ENCODE results near the gene SLC12A1.

The SLC12A1 gene

DNA sequence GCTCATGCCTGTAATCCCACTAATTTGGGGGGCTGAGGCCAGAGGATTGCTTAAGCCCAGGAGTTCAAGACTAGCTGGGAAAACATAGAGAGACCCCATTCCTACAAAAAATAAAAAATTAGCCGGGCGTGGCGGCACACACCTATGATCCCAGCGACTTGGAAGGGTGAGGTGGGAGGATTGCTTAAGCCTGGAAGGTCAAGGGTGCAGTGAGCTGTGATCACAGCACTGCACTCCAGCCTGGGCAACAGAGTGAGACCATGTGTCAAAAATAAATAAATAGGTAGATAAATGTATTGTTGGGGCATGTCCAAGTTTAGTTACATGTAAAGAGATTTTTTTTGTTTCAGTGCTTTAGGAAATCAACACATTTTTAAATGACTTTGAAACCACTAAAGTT, 36.4 kb downstream of the SLC12A1 start:
- DNase-seq (ENCODE audit: low read depth) = no peak

DNA sequence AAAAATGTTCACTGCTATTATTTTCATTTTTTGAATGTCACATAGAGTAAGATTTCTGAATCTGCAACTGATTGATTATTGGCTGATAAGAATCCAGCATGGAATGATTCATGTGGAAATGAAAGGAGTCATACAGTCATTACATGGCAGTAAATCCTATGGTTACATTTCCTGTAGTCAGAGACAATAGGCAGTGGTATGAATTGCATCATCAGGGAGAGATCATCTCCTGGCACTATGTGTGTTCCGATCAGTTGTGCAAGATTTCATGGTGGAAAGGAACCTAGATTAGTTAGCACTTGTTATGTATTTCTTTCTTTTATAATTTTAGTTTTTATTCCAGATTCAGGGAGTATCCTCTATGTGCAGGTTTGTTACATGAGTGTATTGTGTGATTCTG, 38.8 kb downstream of the SLC12A1 start:
- no peak for DNase-seq (ENCODE audit: low read depth)

DNA sequence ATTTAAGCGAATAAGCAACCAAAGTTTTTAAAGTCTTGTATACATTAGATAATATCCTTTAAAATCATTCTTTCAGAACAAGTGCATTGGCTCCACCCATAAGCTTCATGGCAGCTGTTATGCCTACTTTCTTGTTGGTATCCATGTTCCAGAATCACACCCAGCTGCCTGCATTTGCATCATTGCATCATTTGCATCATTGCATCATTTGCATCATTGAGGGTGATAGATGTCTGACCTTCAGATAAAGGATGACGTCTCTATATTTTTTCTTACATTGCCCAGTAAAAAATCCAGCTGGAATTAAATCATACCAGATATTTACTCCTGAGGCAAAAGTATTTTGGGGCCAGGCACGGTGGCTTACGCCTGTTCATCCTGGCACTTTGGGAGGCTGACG, 42.3 kb downstream of the SLC12A1 start:
- DNase-seq (ENCODE audit: low read depth) = no peak

DNA sequence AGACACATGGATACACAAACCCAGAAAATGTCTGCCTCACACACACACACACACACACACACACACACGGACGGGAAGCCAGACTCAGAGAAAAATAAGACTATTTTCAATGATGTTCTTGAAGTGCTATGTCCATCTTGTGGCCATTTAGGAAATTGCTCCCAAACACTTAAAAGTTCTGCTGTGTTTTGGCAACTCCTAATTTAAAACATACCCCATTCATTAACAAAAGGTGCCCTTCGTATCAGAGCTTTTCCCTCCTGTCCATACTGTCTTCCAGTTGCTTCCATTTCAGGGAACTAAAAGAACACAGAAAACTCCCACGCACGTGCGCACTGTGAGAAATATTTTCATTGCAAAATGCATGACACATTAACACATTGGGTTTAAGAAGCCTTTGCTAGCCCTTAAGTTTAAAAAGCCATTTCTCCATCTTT, 44.6 kb downstream of the SLC12A1 start:
- DNase-seq (ENCODE audit: low read depth) = peak; percentile 44

DNA sequence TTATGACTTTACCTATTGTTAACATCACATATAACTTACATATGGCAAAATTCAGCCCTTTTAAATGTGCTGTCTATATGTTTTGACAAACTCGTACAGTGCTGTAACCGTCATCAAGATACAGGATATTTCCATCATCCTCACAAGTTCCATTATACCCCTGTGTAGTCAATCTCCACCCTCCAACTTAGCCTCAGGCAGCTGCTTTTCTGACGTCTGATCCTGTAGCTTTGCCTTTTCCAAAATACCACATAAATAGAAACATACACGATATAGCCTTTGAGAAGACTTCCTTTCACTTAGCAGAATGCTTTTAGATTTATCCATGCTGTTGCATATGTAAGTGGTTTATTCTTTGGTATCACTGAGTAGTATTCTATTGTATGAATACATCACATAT, 47.1 kb downstream of the SLC12A1 start:
- no peak for DNase-seq (ENCODE audit: low read depth)

DNA sequence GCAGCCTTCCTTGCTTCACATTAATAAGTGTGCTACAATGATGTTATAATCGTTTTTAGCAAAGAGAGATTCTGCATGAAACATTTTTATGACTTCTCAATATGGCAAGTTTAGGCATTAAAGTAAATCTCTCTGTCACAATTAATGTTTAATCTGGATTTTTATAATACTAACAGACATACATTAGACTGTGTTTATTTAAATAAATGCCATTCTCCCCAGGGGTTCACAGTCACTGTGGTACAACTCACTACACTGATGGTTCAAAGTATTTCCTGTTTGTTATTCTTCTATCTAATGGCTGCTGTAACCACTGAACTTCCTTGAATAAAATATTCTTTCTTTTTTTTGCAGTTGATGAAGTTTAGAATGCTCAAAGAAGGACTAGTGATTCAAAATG, 59.0 kb downstream of the SLC12A1 start:
- DNase-seq (ENCODE audit: low read depth) = no peak

DNA sequence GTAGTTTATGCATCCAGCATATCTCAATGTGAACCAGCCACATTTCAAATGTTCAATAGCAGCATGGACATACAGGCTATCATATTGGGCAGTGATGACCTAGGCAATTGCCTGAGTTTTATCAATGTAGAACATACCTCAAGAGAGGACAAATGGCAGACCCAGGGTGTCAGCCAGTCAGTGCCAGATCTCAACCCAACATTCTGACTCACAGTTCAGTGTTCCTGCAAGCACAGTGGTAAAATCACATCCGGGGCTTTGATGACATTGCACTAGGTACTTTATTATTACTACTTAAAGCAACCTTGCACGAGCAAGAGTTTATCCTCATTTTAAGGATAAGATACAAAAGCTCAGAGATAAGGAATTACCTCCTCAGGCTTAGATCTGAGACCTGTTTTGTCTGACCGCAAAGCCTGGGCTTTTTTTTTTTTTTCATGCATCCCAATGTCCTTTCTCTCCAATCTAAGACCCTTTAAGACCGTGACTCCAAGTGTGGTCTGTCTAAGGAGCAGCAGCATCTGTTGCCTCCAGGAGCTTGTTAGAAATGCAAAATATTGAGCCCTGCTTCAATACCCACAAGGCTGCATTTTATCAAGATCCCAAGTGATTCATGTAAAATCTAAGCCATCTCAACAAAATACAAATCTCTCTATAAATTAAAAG, 60.1 kb downstream of the SLC12A1 start:
- no peak for DNase-seq (ENCODE audit: low read depth)

DNA sequence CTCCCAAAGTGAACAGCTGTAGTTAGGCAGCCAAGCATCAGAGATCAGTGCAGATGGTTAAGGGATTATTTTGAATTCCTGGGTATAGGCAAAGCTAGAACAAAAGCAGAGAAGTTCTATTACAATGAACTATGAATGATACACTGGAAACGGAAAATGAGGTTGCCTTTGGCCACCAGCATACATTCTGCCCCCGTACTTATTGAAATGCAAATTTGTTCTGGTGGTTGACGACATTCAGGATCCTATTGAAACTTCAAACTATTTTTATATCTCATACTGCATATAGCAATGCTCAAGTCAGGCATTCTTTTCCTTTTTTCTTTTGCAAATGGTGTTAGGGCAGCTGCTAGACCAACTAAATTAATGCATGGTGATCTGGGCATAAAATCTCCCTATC, 61.7 kb downstream of the SLC12A1 start:
- DNase-seq (ENCODE audit: low read depth) = no peak

DNA sequence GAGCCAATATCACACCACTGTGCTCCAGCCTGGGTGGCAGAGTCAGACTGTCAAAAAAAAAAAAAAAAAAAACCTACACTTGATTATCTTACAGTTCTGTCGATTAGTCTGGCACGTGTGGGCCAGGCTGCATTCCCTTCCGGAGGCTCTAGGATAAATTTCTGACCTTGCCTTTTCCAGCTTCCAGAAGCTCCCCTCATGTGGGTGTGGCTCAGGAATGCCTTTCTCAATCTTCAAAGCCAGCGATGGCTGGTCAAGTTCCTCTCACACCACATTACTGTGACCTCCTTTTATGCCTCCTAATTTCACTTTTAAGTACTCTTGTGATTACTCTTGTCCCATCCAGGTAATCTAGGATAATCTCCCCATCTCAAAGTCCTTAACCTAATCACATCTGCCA, 66.9 kb downstream of the SLC12A1 start:
- no peak for DNase-seq (ENCODE audit: low read depth)

DNA sequence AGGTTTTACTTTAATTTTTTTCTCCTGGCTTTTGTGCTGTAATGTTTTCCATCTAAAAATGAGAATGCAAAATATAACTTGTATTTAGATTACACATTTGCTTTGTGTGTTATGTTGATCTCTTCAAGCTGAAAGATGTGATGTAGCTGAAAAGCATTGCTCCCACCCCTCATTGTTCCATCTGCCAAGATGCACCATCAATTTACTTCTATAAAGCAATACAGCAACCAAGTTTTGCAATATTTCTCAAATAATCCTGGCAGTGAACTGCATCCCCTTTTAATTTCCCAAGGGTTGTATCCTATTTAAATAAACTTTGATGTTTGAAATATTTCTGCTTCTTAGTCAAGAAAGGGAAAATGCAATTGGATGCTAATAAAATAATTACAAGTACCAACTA, 72.6 kb downstream of the SLC12A1 start:
- DNase-seq (ENCODE audit: low read depth) = no peak

DNA sequence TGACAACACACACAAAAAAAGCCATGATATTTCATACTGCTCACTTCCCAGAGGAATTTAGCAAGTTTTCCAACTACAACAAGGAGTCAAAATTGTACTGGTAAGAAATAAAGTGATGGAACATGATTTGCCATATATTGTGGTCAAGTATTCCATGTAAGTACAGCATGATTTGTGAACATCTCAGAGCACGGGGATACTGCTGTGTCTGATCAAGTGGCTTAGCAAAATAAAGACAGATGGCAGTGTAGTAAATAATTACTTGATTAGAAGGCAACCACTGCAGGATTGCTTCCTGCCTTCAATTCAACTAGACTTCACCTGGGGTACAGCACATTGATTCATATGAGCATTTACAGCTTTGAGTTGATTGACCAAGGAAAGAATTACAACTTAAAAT, 73.5 kb downstream of the SLC12A1 start:
- no peak for DNase-seq (ENCODE audit: low read depth)

DNA sequence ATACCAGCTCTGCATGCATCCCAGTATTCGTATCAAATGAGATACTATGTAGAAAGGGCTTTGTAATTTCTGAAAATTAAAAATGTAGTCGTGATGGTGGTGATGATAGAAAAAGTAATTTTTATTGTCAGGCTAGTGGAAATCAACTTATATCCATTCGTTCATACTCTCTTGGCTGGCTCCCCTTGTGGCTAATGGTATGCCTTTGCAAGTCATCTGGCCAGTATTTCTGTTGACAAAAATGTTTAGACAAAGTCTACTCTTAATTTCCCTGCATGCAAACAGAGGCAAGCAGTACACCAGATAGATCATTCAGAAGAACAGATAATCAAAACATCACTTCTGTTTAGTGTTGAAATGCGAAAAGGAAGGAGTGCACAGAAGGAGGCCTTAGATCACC, 75.6 kb downstream of the SLC12A1 start:
- DNase-seq (ENCODE audit: low read depth) = no peak

DNA sequence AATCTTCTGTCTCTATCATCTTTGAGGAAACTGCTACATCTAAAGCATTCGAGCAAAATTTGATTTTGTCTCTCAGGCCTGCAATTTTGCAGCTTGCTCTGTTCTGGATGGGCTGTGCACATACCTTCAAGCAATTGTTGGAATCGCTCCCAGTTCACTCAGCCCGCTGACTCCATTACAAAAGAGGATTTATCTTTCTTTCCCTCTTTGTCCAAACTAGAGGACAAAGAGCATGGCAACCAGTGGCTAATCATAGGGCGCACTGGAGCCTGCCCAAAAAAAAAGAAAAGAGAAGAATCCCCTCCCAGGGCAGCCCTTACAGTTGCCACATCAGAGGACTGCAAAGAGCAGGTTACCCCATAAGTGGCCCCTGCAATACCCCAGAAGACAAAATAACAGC, 76.1 kb downstream of the SLC12A1 start:
- no peak for DNase-seq (ENCODE audit: low read depth)

DNA sequence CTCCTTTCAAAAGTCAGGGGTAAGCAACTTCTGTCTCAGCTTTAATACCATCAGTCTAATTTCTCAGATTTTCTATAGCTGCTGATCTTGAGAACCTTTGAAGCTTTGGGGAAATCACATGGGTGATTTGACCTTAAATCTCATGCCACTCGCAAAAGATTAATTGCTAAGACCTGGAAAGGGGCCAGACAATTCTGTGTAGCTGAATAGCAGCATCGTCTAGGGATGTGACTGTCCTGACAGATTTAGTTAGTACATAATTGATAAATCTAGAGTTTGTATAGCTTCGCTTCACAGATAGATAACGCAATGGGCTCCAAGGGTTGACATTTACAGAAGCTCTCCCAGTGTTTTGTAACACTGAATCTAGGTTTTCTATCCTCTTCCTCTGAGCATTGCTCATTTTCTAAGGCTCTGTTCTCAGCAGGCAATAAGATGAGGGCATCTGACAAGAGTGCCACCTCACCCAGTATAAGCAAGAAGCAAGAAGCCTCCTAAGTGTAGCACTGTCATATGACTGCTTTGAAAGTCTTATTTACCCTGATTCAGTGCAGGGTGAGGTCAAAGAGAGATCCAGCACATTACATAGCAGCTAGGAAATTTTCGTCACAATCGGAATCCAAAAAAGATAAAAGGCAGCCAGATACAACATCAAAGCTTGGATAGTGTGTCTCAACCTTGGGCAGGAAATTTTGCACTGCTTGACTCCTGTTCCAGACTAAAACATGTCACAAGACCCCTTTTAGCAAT, 77.5 kb downstream of the SLC12A1 start:
- DNase-seq (ENCODE audit: low read depth) = no peak

DNA sequence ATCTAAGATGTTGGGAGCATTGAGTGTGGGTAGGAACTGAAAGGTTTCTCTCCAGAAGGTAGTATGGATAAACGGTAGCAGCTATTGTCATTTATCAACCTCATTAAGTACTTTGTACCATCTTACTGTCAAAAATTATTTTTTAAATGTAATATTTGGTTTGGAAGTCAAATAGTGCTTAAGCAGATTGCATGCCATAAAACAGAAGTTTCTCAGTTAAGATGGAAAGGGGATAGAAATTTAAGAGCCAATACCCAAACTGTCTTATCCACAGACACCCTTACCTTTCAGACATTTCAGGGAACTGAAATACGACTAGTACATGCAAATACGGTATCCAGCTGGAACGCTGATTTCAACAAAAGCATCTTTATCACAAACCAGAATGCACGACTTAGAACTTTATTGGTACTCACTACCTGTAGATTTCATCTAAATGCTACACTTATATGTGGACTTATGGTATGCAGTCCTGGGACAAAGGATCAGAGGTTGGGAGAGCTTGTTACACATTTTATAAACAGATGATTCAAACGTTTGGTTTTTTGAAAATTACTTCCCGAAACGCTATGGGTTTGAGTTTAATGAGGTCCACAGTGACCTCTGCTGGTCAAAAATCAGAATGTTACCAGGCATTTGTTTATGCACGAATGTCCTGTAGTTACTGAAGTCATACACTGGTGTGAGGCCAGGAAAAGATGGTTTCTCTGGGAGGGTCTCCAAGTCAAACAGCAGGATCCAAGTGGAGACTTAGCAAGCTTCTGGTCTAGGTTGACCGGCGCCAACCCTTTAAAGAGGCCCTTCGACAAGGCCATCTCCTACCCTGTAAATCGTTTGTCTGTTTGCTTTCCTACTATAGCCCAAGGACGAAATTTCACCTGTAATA, 79.5 kb downstream of the SLC12A1 start:
- DNase-seq (ENCODE audit: low read depth) = peak; percentile 48

DNA sequence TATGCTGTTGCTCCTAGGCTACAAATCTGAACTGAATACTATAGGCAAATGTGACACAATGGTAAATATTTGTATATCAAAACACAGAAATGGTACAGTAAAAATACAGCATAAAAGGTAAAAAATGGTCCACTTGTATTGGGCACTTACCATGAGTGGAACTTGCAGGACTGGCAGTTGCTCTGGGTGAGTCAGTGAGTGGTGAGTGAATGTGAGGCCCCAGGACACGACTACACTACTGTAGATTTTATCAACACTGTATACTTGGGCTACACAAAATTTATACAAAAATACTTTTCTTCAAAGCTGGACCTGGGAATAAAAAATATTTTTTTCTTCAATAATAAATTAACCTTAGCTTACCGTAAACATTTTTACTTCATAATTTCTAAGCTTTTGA, 83.5 kb downstream of the SLC12A1 start:
- no peak for DNase-seq (ENCODE audit: low read depth)

DNA sequence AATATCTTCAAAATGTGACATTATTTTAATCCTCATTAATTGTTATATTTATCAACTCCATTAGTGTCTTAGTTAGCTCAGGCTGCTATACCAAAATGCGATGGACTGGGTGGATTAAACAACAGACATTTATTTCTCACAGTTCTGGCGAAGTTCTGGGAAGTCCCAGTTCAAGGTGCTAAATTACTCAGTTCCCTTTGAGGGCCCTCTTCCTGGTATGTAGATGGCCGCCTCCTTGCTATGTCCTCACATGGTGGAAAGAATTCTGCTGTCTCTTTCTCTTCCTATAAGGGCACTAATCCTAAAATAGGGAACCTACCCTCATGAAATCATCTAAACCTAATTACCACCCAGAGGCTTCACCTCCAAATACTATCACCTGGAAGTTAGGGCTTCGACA, 86.4 kb downstream of the SLC12A1 start:
- DNase-seq (ENCODE audit: low read depth) = no peak

DNA sequence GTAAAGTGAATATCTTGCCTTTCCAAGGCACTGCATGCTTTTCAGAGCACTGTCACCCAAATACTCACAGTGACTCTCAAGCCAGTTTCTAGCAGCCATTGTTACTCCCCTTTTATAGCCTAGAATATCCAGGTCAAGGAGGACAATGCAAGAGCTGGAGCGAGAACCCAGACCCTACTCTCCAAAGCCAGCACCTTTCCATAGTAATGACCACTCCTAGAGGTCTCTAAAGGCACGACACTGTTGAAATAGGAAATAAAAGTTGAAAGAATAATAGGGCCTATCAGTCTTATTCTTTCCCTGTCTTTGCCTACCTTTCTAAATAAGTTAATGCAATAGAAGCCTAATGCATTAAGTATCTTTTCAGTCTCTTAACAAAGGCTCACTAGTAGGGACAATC, 91.6 kb downstream of the SLC12A1 start:
- DNase-seq (ENCODE audit: low read depth) = no peak

DNA sequence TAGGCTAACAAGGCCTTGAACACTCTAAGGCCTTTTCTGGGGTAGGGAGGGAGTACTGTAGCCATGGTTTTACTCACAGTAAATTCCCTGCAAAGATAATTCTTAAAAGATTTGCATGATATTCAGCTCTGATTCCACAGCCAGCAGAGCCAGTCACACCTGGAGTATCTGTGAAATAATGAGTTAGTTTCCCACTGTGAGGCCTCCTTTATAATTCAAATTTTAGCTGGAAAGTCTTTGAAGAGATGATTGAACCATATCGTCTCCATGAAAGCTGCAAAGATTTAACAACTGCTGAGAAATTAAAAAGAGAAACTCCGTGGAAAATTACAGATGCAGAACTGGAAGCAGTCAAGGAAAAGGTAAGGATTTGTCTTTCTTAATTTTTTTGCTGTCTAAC, 92.8 kb downstream of the SLC12A1 start:
- DNase-seq (ENCODE audit: low read depth) = no peak

DNA sequence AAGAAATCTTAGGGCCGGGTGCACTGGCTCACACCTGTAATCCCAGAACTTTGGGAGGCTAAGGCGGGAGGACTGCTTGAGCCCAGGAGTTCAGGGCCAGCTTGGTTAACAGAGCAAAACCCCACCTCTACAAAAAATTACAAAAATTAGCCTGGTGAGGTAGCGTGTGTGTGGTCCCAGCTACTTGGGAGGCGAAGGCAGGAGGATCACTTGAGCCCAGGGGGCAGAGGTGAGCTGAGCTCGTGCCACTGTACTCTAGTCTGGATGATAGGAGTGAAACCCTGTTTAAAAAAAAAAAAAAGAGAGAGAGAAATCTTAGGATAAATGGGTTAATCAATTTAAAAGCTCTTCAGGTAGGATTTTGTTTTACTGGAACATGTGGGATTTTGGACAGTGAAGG, 93.9 kb downstream of the SLC12A1 start:
- no peak for DNase-seq (ENCODE audit: low read depth)

DNA sequence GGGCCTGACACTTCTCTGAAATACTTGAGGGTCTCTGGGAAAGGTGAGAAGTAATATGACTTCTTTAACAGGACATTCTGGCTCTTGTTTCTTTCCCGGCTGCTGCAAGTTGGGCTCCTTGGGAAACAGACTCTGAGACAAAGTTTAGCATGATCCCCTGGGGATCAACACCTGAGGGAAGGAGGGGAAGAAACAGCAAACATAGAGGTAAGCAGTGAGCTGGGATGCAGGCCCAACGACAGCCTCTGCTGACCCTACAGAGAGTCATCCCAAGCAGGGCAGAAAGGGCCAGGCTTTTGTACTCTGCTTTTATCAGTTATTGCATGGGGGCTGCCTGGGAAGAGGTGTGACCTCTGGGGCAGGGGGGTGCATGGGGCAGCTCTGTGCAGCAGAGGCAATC, 98.3 kb downstream of the SLC12A1 start:
- DNase-seq (ENCODE audit: low read depth) = no peak

DNA sequence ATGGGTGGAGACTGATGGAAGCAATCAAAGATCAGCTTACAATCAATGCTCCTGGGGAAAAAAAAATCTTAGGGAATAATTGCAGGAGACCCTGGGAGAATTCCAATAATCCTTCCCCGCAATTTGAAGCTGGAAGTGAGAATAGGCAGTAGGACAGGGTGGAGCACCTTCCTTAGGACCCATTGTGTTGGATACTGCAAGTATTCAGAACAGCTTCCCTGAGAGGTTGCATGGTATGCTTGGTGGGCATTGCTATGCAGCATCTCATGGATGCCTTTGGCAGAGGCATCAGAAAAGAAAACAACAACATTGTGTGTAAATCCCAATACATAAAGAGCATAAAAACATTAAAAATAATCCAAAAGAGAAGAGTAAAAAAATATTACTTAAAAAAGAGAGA, 100.5 kb downstream of the SLC12A1 start:
- DNase-seq (ENCODE audit: low read depth) = no peak

DNA sequence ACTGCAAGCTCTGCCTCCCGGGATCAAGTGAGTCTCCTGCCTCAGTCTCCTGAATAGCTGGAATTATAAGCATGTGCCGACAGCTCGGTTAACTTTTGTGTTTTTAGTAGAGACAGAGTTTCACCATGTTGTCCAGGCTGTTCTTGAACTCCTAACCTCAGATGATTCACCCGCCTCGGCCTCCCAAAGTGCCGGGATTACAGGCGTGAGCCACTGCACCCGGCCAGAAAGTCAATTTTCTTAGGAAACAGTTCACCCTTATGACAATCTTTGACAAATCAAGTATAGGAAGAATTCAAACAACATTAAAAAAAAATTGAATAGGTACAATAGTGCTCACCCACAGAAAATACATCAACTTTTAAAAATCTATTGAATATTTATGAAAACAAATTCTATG, 101.5 kb downstream of the SLC12A1 start:
- no peak for DNase-seq (ENCODE audit: low read depth)
